K562 (cell line): Measurements from ENCODE around the gene BMP10. TPM values are rescaled to one million over a fixed set of nuclear protein-coding genes. Genes with fewer than 3 reads are reported as not detected.
A peak's percentile ranks its signal among the peaks of the same experiment; 100 is the strongest.

ENCODE experiments used
- ARID1B ChIP-seq: fragments of 450-650 bp; IDR thresholded peaks from 2 replicates; pipeline ENCODE4 v1.6.1; 2016; ENCODE audit warnings: antibody characterized with exemption, mild to moderate bottlenecking, inconsistent platforms
- ARID3A ChIP-seq: IDR thresholded peaks from 2 replicates; pipeline ENCODE4 v1.6.1; 2012; ENCODE audit warnings: low read depth, low read length, improper control_type of control experiment, borderline replicate concordance
- BACH1 ChIP-seq: fragments of 200-800 bp; sonication (Bioruptor generic); IDR thresholded peaks from 2 replicates; pipeline ENCODE4 v1.6.1; 2016; ENCODE audit warnings: missing genetic modification characterization, missing compliant biosample characterization
- DPF2 ChIP-seq: fragments of 450-650 bp; IDR thresholded peaks from 2 replicates; pipeline ENCODE4 v1.6.1; 2016
- FOSL1 ChIP-seq: fragments of 200-800 bp; sonication (Bioruptor generic); conservative IDR thresholded peaks from 2 replicates; pipeline ENCODE4 v1.6.1; 2016; ENCODE audit warnings: missing genetic modification characterization, missing compliant biosample characterization
- FOXA3 ChIP-seq, 2 experiments: fragments of 450-650 bp in 1 of 2; sonication (generic) in 1 of 2; formaldehyde crosslinking; IDR thresholded peaks in 1 of 2; conservative IDR thresholded peaks in 1 of 2; 2 replicates each; pipeline versions ENCODE4 v1.4.0 to v1.8.0; 2020 to 2022; ENCODE audit warnings: mild to moderate bottlenecking in 2 of 2, missing genetic modification reagents in 1 of 2
- IFI16 ChIP-seq: fragments of 250-450 bp; sonication (Bioruptor Pico); IDR thresholded peaks from 2 replicates; pipeline ENCODE4 v2.1.2; 2022; ENCODE audit warnings: mild to moderate bottlenecking, inconsistent platforms
- NFE2L1 ChIP-seq: fragments of 450-650 bp; IDR thresholded peaks from 2 replicates; pipeline ENCODE4 v1.6.1; 2016; ENCODE audit warnings: missing genetic modification characterization, low read depth, mild to moderate bottlenecking, missing compliant biosample characterization, moderate library complexity, borderline replicate concordance
- NONO ChIP-seq, 2 experiments: fragments of 200-400 bp in 1 of 2; fragments of 450-650 bp in 1 of 2; formaldehyde crosslinking in 1 of 2; IDR thresholded peaks; 2 replicates each; pipeline ENCODE4 v1.6.1; 2017; ENCODE audit warnings: low read depth in 2 of 2, mild to moderate bottlenecking in 2 of 2, moderate library complexity in 2 of 2, low read length in 1 of 2
- NRF1 ChIP-seq, 2 experiments: fragments of 450-650 bp; IDR thresholded peaks in 1 of 2; conservative IDR thresholded peaks in 1 of 2; 2 replicates each; pipeline ENCODE4 v1.6.1; 2014; ENCODE audit warnings: mild to moderate bottlenecking in 2 of 2
- SIX5 ChIP-seq, 2 experiments: IDR thresholded peaks; 2 replicates each; pipeline ENCODE4 v1.6.1; 2011; ENCODE audit warnings: low read length in 2 of 2, borderline replicate concordance in 1 of 2, low read depth in 1 of 2, mild to moderate bottlenecking in 1 of 2, moderate library complexity in 1 of 2; ENCODE audit not compliant: insufficient read depth in 1 of 2
- TCF7L2 ChIP-seq: fragments of 150-350 bp; IDR thresholded peaks from 2 replicates; pipeline ENCODE4 v1.6.1; 2016; ENCODE audit warnings: low read depth, mild to moderate bottlenecking, low read length, moderate library complexity
- ZFPM2 ChIP-seq: fragments of 250-450 bp; sonication (Bioruptor Pico); IDR thresholded peaks from 2 replicates; pipeline ENCODE4 v1.5.1; 2022; ENCODE audit warnings: mild to moderate bottlenecking
- ZNF12 ChIP-seq: sonication (generic); formaldehyde crosslinking; IDR thresholded peaks from 2 replicates; pipeline ENCODE4 v1.4.0; 2020; ENCODE audit warnings: mild to moderate bottlenecking, missing genetic modification reagents
- ZNF785 ChIP-seq: fragments of 250-450 bp; sonication (Bioruptor Pico); IDR thresholded peaks from 2 replicates; pipeline ENCODE4 v1.4.0; 2020; ENCODE audit warnings: mild to moderate bottlenecking
- polyA plus RNA-seq, 8 experiments: library from polyadenylated mRNA; depleted of rRNA in 4 of 8; stranded (reverse) in 5 of 8; unstranded in 3 of 8; fragments of >200 nt; fragmentation: Nextera tagmentation in 2 of 8; fragmentation: Illumina TruSeq in 1 of 8; extraction: Ambion mirVana in 2 of 8; extraction: Trizol in 1 of 8; gene quantifications; 2 replicates each; pipeline versions ENCODE4 v1.2.1 to v1.2.3, GENCODE V29; 2011 to 2014; ENCODE audit warnings: inconsistent platforms in 1 of 8, missing spikeins in 1 of 8
- total RNA-seq, 7 experiments: library from RNA; depleted of rRNA in 6 of 7; stranded (reverse); fragments of >200 nt in 6 of 7; fragmentation: Illumina TruSeq in 2 of 7; extraction: Trizol in 2 of 7; gene quantifications; 2 replicates each; pipeline versions ENCODE4 v1.2.1 to v1.2.3, GENCODE V29; 2011 to 2021; ENCODE audit warnings: low replicate concordance in 1 of 7
- TF ChIP-seq, protein P1 (sequence below): fragments of 450-650 bp; IDR thresholded peaks from 2 replicates; pipeline ENCODE4 v1.7.1; 2018; ENCODE audit warnings: mild to moderate bottlenecking, low read depth; ENCODE audit not compliant: partially characterized antibody

The BMP10 gene
- total and polyA plus RNA-seq, 9 of the 15 experiments (the other 6 are each of a cell fraction or from before 2014, with no cell fraction given), result 0.11 to 0.91 (median 0.43) TPM

DNA sequence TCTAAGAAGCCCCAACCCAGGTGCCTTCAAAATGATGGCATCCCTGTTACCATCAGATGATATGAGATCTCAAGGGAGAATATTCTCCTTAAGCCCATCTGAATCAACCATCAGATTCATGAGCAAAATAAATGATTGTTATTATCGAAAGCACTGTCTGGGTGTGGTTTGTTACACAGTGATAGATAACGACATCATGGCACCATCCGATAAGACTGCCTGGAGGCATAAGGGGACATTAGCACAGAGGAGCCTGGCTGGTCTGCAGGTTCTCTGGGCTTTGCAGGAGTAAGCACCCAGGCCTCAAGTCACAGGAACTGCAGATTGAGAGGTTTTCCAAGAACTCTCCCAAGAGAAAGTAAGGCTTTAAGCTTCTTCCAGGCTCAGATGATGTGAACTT, 15.6 kb downstream of the BMP10 start (continued):
- TF ChIP-seq ARID1B, result peak; percentile 69
- no peak for TF ChIP-seq SIX5 (IDR thresholded peaks at IDR 0.05; ENCODE audit: borderline replicate concordance in 1 of 2, insufficient read depth in 1 of 2, low read depth in 1 of 2, low read length in 2 of 2)
- no peak for TF ChIP-seq IFI16
- no peak for TF ChIP-seq NONO (IDR thresholded peaks at IDR 0.05; ENCODE audit: low read depth in 2 of 2, low read length in 1 of 2)
- TF ChIP-seq ARID3A, result no peak
- no peak for TF ChIP-seq NRF1 (conservative IDR thresholded peaks at IDR 0.05 in 1 of 2, IDR thresholded peaks at IDR 0.05 in 1 of 2)
- 0 out of 2 replicates have a peak, but pooled peaks have one; percentile 29 for TF ChIP-seq FOSL1 (tag)
- TF ChIP-seq ZNF785 (CRISPR knock-in tag), result no peak
- TF ChIP-seq, protein P1, sequence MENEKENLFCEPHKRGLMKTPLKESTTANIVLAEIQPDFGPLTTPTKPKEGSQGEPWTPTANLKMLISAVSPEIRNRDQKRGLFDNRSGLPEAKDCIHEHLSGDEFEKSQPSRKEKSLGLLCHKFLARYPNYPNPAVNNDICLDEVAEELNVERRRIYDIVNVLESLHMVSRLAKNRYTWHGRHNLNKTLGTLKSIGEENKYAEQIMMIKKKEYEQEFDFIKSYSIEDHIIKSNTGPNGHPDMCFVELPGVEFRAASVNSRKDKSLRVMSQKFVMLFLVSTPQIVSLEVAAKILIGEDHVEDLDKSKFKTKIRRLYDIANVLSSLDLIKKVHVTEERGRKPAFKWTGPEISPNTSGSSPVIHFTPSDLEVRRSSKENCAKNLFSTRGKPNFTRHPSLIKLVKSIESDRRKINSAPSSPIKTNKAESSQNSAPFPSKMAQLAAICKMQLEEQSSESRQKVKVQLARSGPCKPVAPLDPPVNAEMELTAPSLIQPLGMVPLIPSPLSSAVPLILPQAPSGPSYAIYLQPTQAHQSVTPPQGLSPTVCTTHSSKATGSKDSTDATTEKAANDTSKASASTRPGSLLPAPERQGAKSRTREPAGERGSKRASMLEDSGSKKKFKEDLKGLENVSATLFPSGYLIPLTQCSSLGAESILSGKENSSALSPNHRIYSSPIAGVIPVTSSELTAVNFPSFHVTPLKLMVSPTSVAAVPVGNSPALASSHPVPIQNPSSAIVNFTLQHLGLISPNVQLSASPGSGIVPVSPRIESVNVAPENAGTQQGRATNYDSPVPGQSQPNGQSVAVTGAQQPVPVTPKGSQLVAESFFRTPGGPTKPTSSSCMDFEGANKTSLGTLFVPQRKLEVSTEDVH, result no peak
- peak; percentile 38; the same call in 1 of the 2 replicates for TF ChIP-seq DPF2
- TF ChIP-seq BACH1 (tag), result no peak
- no peak for TF ChIP-seq TCF7L2
- TF ChIP-seq NFE2L1 (tag), result no peak
- TF ChIP-seq ZFPM2 (CRISPR knock-in tag), result no peak
- 0 out of 4 replicates have a peak, but pooled peaks of 1 of the 2 experiments have one; percentile 15 for TF ChIP-seq FOXA3 (CRISPR knock-in tag; conservative IDR thresholded peaks at IDR 0.05 in 1 of 2, IDR thresholded peaks at IDR 0.05 in 1 of 2)
- TF ChIP-seq ZNF12, result no peak
